H1 (cell line): Measurements from ENCODE around the gene UBASH3B.

Experiments used
- GABPA ChIP-seq: IDR thresholded peaks from 2 replicates; pipeline ENCODE4 v1.6.1; 2011; ENCODE audit warnings: mild to moderate bottlenecking, low read length, moderate library complexity, borderline replicate concordance; ENCODE audit not compliant: insufficient read depth
- KDM5A ChIP-seq: fragments of 200-600 bp; IDR thresholded peaks from 2 replicates; pipeline ENCODE4 v1.7.1; 2012; ENCODE audit warnings: mild to moderate bottlenecking, low read length, inconsistent platforms, mixed read lengths
- POLR2A ChIP-seq, 2 experiments: IDR thresholded peaks; 1 replicate in 1 of 2; 2 replicates in 1 of 2; pipeline ENCODE4 v1.6.1; 2011; ENCODE audit warnings: low read depth in 2 of 2, low read length in 2 of 2, mild to moderate bottlenecking in 2 of 2; ENCODE audit errors: control extremely low read depth in 1 of 2
- SP1 ChIP-seq: IDR thresholded peaks from 2 replicates; pipeline ENCODE4 v1.6.1; 2011; ENCODE audit warnings: low read depth, low read length
- TBP ChIP-seq: IDR thresholded peaks from 2 replicates; pipeline ENCODE4 v1.6.1; 2011; ENCODE audit warnings: low read depth, low read length, improper control_type of control experiment
- TF ChIP-seq, protein P1 (sequence below), 3 experiments: IDR thresholded peaks; 1 replicate in 2 of 3; 2 replicates in 1 of 3; pipeline versions ENCODE4 v1.5.1 to v1.6.1; 2011; ENCODE audit warnings: low read length in 3 of 3, mild to moderate bottlenecking in 3 of 3, inconsistent platforms in 2 of 3, low read depth in 1 of 3, moderate library complexity in 1 of 3; ENCODE audit not compliant: insufficient read depth in 1 of 3; ENCODE audit errors: control extremely low read depth in 1 of 3

DNA sequence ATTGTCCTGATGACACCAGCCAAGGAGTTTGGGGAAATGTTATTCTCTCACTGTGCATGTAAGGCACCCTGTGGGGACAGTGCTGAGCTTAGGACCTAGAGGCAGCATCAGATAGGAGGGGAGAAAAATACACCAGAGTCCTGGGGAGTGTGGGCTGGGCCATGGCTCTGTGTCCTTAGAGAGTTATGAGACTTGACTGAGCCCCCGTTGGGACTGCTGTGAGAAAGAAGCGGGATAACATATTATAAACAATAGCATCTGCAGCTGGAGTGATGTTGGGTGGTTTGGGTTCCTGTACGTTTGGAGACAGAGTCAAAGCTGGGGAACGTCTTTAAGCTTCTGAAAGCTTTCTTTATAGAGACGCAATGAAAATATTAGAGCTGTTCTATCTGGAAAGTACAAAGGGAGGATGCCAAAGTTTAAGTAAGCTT, 91.8 kb downstream of the UBASH3B start:
- TF ChIP-seq GABPA = no peak
- TF ChIP-seq, protein P1, sequence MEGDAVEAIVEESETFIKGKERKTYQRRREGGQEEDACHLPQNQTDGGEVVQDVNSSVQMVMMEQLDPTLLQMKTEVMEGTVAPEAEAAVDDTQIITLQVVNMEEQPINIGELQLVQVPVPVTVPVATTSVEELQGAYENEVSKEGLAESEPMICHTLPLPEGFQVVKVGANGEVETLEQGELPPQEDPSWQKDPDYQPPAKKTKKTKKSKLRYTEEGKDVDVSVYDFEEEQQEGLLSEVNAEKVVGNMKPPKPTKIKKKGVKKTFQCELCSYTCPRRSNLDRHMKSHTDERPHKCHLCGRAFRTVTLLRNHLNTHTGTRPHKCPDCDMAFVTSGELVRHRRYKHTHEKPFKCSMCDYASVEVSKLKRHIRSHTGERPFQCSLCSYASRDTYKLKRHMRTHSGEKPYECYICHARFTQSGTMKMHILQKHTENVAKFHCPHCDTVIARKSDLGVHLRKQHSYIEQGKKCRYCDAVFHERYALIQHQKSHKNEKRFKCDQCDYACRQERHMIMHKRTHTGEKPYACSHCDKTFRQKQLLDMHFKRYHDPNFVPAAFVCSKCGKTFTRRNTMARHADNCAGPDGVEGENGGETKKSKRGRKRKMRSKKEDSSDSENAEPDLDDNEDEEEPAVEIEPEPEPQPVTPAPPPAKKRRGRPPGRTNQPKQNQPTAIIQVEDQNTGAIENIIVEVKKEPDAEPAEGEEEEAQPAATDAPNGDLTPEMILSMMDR (IDR thresholded peaks at IDR 0.05; ENCODE audit: control extremely low read depth in 1 of 3, insufficient read depth in 1 of 3, low read depth in 1 of 3, low read length in 3 of 3) = no peak
- TF ChIP-seq SP1 = no peak
- TF ChIP-seq POLR2A (IDR thresholded peaks at IDR 0.05; ENCODE audit: control extremely low read depth in 1 of 2, low read depth in 2 of 2, low read length in 2 of 2) = no peak
- no peak for TF ChIP-seq KDM5A
- TF ChIP-seq TBP = no peak
